Epithelial cell of esophagus (primary cell): ENCODE results near the gene TIAM2.

ENCODE experiments used
- DNase-seq: peaks from one replicate; pipeline ENCODE4 v3.0.0; 2010; ENCODE audit warnings: low read depth
- H3K4me3 ChIP-seq: 2 replicates; pipeline ENCODE4 v1.5.1; 2011; ENCODE audit warnings: mild to moderate bottlenecking, low read length, control low read depth
- TF ChIP-seq, protein P1 (sequence below): IDR thresholded peaks from 2 replicates; pipeline ENCODE4 v1.5.1; 2011; ENCODE audit warnings: low read depth, mild to moderate bottlenecking, low read length, control low read depth, inconsistent platforms; ENCODE audit not compliant: insufficient read depth; ENCODE audit errors: missing control alignments

Gene TIAM2

DNA sequence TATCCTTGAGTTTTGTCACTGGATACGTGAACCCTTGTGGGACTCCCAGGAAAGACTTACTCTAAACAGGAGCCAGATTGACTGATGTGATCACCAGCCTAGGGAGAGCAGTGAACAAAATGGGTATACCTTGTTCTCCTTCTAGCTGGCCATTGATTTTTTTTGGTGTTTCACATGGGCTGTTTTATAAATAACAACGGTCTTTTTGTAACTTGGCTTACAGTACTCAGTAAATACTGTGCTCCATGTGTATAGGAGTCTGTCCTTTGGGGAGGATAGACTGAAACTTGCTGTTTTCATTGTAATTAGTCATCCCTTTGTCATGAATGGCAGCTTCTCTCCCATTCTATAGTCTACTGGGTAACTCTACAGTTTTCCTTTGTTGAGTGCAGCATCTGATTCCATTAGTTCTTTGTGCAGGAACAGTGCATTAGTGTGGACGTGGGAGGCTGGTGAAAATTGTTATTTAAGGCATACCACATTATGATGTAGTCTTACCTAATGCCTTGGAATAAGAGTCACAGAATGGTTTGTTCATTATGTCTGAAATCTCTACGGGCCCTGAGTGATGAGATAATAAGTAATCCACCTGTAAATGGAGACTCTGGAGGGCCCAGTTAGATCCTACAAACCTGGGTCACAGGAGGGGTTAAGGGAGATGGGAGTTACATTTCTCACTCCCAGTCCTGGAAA, 89.5 kb downstream of the TIAM2 start:
- TF ChIP-seq, protein P1, sequence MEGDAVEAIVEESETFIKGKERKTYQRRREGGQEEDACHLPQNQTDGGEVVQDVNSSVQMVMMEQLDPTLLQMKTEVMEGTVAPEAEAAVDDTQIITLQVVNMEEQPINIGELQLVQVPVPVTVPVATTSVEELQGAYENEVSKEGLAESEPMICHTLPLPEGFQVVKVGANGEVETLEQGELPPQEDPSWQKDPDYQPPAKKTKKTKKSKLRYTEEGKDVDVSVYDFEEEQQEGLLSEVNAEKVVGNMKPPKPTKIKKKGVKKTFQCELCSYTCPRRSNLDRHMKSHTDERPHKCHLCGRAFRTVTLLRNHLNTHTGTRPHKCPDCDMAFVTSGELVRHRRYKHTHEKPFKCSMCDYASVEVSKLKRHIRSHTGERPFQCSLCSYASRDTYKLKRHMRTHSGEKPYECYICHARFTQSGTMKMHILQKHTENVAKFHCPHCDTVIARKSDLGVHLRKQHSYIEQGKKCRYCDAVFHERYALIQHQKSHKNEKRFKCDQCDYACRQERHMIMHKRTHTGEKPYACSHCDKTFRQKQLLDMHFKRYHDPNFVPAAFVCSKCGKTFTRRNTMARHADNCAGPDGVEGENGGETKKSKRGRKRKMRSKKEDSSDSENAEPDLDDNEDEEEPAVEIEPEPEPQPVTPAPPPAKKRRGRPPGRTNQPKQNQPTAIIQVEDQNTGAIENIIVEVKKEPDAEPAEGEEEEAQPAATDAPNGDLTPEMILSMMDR, result no peak
- DNase-seq, result peak; percentile 17
- H3K4me3 ChIP-seq, result no peak overlapping the region

DNA sequence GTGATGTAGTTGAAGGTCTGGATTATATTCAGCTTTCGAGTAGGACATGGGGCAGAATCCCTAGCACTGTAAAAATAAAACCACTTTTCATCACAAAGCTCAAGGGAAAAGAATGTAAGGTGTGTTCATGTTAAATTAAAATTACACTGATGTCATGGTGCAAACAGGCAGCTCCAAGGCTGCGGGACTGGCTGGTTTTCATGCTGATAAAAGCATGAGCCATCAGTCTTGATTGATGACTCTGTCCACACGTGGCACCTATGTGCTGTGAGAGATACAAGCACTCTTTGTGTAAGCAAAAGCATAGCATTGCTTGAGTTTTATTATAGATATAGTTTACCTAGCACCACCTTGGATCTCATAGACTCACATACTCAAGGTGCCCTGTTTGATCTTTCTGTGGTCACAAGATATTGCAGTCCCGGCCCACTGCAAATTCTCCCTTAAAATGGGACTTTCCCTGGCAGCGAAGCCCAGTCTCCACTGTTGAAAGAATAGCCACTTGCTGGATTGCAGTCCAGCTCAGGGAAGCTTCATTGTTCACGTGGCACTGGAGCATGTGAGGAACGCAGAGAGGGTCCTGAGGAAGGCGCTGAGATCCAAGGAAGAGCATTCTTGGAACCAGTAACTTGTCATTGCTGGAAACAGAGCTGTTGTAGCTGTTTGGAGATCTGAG, 90.6 kb downstream of the TIAM2 start:
- no peak overlapping the region for H3K4me3 ChIP-seq
- TF ChIP-seq, protein P1, result no peak
- peak; percentile 96 for DNase-seq

DNA sequence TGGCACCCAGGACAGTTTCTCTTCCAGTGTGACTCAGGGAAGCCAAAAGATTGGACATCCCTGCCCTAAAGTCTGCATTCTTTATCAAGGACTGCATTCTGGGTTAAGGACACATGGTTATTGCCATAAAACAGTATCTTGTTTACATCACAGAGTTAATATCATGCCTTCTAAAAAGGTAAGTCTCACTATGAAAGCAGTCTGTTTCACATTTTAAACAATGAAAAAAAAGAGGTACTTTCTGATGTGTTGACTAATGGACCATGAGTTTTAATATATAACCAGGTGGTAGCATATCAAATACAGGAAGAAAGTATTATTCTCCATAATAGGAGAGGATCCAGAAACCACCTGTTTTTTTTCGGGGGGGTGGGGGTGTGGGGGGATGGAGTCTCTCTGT, 93.7 kb downstream of the TIAM2 start:
- TF ChIP-seq, protein P1, result no peak
- no peak overlapping the region for H3K4me3 ChIP-seq
- no peak for DNase-seq

DNA sequence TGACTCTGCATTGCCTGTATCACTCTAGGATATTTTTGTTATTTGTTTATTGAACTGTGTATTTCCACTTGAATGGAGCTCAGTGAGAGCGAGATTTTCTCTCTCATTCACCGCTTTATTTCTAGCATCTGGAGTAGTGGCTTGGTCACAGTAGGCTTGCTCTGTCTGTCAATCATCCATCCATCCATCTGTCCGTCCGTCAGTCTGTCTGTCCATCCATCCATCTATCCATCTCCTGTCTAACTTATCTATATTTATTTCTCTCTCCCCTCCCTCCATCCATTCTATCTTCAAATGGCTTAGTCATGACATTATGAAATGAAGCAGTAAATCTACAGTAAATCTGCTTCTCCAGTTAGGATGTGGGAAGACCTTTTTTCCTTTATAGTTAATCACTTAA, 94.6 kb downstream of the TIAM2 start:
- H3K4me3 ChIP-seq, result no peak overlapping the region
- TF ChIP-seq, protein P1, result no peak
- no peak for DNase-seq

DNA sequence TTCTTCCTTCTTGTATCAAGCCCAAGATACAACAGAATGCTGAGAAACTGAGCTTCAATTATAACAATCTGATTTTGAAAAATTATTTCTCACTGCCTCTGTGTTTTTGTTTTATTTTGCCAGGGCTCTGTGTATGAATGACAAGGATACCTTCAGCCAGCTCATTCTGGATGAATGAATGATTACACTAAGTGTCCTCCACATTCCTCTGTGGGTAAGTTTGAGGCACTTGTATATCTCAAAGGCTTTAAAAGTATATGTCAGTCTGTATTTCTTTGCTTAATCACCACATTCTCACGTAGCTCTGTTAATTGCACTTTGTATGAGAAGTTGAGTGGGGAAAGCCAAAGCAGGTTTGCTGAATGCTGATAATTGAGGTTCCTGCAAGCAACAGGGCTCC, 95.1 kb downstream of the TIAM2 start:
- H3K4me3 ChIP-seq, result no peak overlapping the region
- TF ChIP-seq, protein P1, result no peak
- no peak for DNase-seq

DNA sequence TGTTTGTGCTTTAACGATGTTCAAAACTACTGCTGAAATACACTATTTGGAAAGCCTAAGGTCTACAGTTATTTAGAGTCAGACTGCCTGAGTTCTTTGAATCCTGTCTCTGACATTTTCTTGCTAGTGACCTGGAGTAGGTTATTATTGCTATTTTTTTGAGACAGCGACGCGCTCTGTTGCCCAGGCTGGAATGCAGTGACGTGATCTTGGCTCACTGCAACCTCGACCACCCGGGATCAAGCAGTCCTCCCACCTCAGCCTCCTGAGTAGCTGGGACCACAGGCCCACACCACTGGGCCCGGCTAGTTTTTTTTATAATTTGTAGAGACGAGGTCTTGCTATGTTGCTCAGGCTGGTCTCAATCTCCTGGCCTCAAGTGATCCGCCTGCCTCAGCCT, 96.6 kb downstream of the TIAM2 start:
- no peak for DNase-seq
- TF ChIP-seq, protein P1, result no peak
- no peak overlapping the region for H3K4me3 ChIP-seq
